Measurements from ENCODE around the gene CLASP1.
"Not testable (repeated sequence)": the region's sequence is repeated elsewhere in the genome, so short reads cannot be mapped to it uniquely, and the experiment has no call there.

The CLASP1 gene

GRCh38 chr2:121659933-121660332, 10.7 kb upstream of the CLASP1 start:
- no peak for DNase-seq

GRCh38 chr2:121658393-121658792, 9.1 kb upstream of the CLASP1 start:
- DNase-seq = not testable (repeated sequence)

GRCh38 chr2:121653035-121653434, 3.8 kb upstream of the CLASP1 start:
- DNase-seq = no peak

GRCh38 chr2:121650315-121650930, 1.2 kb upstream of the CLASP1 start:
- no peak for DNase-seq

GRCh38 chr2:121649596-121650314, 493 bp upstream of the CLASP1 start:
- DNase-seq = peak; percentile 80

GRCh38 chr2:121648206-121649148, 785 bp downstream of the CLASP1 start:
- DNase-seq = no peak

GRCh38 chr2:121647396-121647795, 1.9 kb downstream of the CLASP1 start:
- DNase-seq = no peak

- DNase-seq = no peak
These were observed 4.5 kb downstream of the CLASP1 start for GRCh38 chr2:121644715-121645114.

GRCh38 chr2:121643877-121644276, 5.4 kb downstream of the CLASP1 start:
- no peak for DNase-seq

GRCh38 chr2:121640380-121641316, 8.6 kb downstream of the CLASP1 start:
- DNase-seq = no peak

GRCh38 chr2:121639846-121640245, 9.4 kb downstream of the CLASP1 start:
- DNase-seq = not testable (repeated sequence)

GRCh38 chr2:121638333-121638732, 10.9 kb downstream of the CLASP1 start:
- no peak for DNase-seq

GRCh38 chr2:121635371-121635770, 13.9 kb downstream of the CLASP1 start:
- DNase-seq = no peak

- DNase-seq = peak; percentile 21
These were observed 14.6 kb downstream of the CLASP1 start for GRCh38 chr2:121634354-121635307.

GRCh38 chr2:121633463-121633862, 15.8 kb downstream of the CLASP1 start:
- DNase-seq = no peak

- no peak for DNase-seq
These were observed 21.7 kb downstream of the CLASP1 start for GRCh38 chr2:121627525-121628050.

GRCh38 chr2:121626777-121627524, 22.3 kb downstream of the CLASP1 start:
- DNase-seq = no peak

GRCh38 chr2:121625953-121626352, 23.3 kb downstream of the CLASP1 start:
- no peak for DNase-seq

GRCh38 chr2:121617042-121617599, 32.1 kb downstream of the CLASP1 start:
- no peak for DNase-seq

- no peak for DNase-seq
These were observed 35.5 kb downstream of the CLASP1 start for GRCh38 chr2:121613774-121614173.

Measured in NCI-H748 treated with DMSO at 0.1 percent for 48 hours (cell line).